Prostate gland (tissue), 2 donors: ENCODE measurements around the gene ACP1. TPM values are rescaled to one million over a fixed set of nuclear protein-coding genes. Genes with fewer than 3 reads are reported as not detected.

Source experiments
- DNase-seq: peaks from one replicate; pipeline ENCODE4 v3.0.0-alpha.2; 2019; ENCODE audit warnings: low spot score
- H3K27ac ChIP-seq, 2 donors: fragments of 200-600 bp; sonication (generic); 2 replicates each; pipeline ENCODE4 v1.5.1; 2017 to 2019
- H3K27me3 ChIP-seq: fragments of 200-600 bp; sonication (generic); replicated peaks from 2 replicates; pipeline ENCODE4 v1.5.1; 2019; ENCODE audit not compliant: insufficient read depth
- H3K36me3 ChIP-seq, 2 donors: fragments of 200-600 bp; sonication (generic); 1 replicate in 1 of 2; 2 replicates in 1 of 2; pipeline versions ENCODE4 v1.5.1 to v1.8.1; 2017 to 2019
- H3K4me1 ChIP-seq: fragments of 200-600 bp; sonication (generic); replicated peaks from 2 replicates; pipeline ENCODE4 v1.5.1; 2019
- H3K4me3 ChIP-seq, 2 donors: fragments of 200-600 bp; sonication (generic); 2 replicates each; pipeline ENCODE4 v1.5.1; 2017 to 2019
- H3K9me3 ChIP-seq: fragments of 200-600 bp; sonication (generic); 2 replicates; pipeline ENCODE4 v1.5.1; 2017
- CTCF ChIP-seq, 4 experiments: fragments of 200-600 bp in 2 of 4; fragments of 450-650 bp in 2 of 4; sonication (generic) in 2 of 4; IDR thresholded peaks; 1 replicate in 3 of 4; 2 replicates in 1 of 4; pipeline ENCODE4 v1.5.1; 2016 to 2019; ENCODE audit warnings: antibody characterized with exemption in 4 of 4, mild to moderate bottlenecking in 2 of 4, moderate library complexity in 2 of 4
- POLR2A ChIP-seq: fragments of 450-650 bp; IDR thresholded peaks from one replicate; pipeline ENCODE4 v1.6.1; 2016; ENCODE audit warnings: antibody characterized with exemption, mild to moderate bottlenecking
- POLR2AphosphoS5 ChIP-seq: sonication (generic); formaldehyde crosslinking; IDR thresholded peaks from one replicate; pipeline ENCODE4 v1.6.1; 2017; ENCODE audit warnings: antibody characterized with exemption
- WGBS: methylation state at CpG from one replicate; pipeline ENCODE4 v1.1.5; 2018; 5-methylcytosine and 5-hydroxymethylcytosine counted together
- intact Hi-C: fragments of 100-400 bp; cut with DNase I; formaldehyde crosslinking; loops from one replicate; pipeline ENCODE4 v1.14.2; 2022
- total RNA-seq, 2 donors: library from RNA; depleted of rRNA; stranded (reverse); fragments of >200 nt; gene quantifications; one replicate each; pipeline ENCODE4 v1.1.0, GENCODE V29; 2016

ACP1 gene
- total RNA-seq, 2 donors from 2014 or later: 96.9 to 116 TPM

- Histone ChIP-seq H3K9me3 (no peaks in the 10 kb centered on the region), H3K4me3 (no peak overlapping the region), H3K27ac (no peak overlapping the region), H3K4me1 (no peaks in the 10 kb centered on the region), H3K27me3 (no peaks in the 10 kb centered on the region), H3K36me3 (no peaks in the 10 kb centered on the region)
- no peak for DNase-seq
- TF ChIP-seq POLR2AphosphoS5 (no peak), POLR2A (no peak), CTCF (IDR thresholded peaks at IDR 0.05) (no peak)
- 94% methylated on average over 12 of the region's 12 CpGs for WGBS
- intact Hi-C loops: no loop called here
Observed at GRCh38 chr2:316381-316780, 51.6 kb downstream of the ACP1 start.

GRCh38 chr2:317501-318424 is 53.0 kb downstream of the ACP1 start:
- no peak for TF ChIP-seq CTCF (IDR thresholded peaks at IDR 0.05)
- no peak for TF ChIP-seq POLR2A
- TF ChIP-seq POLR2AphosphoS5: no peak

GRCh38 chr2:319059-319600 is 54.4 kb downstream of the ACP1 start:
- H3K4me3 ChIP-seq: no peak overlapping the region
- TF ChIP-seq POLR2AphosphoS5 (no peak), POLR2A (no peak), CTCF (IDR thresholded peaks at IDR 0.05) (no peak)
- H3K27ac ChIP-seq: no peak overlapping the region
- no peaks in the 10 kb centered on the region for H3K36me3 ChIP-seq
- H3K4me1 ChIP-seq: no peaks in the 10 kb centered on the region
- H3K27me3 ChIP-seq: no peaks in the 10 kb centered on the region
- 89% methylated on average over 34 of the region's 34 CpGs for WGBS
- no peak for DNase-seq
- intact Hi-C loops: no loop called here
- H3K9me3 ChIP-seq: no peaks in the 10 kb centered on the region

More at GRCh38 chr2:317501-318424, 53.0 kb downstream of the ACP1 start:
- Histone ChIP-seq H3K27ac (no peak overlapping the region), H3K4me1 (no peaks in the 10 kb centered on the region), H3K4me3 (no peak overlapping the region), H3K36me3 (no peaks in the 10 kb centered on the region), H3K9me3 (no peaks in the 10 kb centered on the region), H3K27me3 (no peaks in the 10 kb centered on the region)
- DNase-seq: no peak
- 77% methylated on average over 27 of the region's 27 CpGs for WGBS
- intact Hi-C loops: no loop called here

GRCh38 chr2:320561-320960 is 55.8 kb downstream of the ACP1 start:
- intact Hi-C loops: no loop called here
- no peak overlapping the region for H3K4me3 ChIP-seq
- WGBS: 91% methylated on average over 4 of the region's 4 CpGs

More at GRCh38 chr2:320561-320960, 55.8 kb downstream of the ACP1 start:
- Histone ChIP-seq H3K4me1 (no peaks in the 10 kb centered on the region), H3K9me3 (no peaks in the 10 kb centered on the region), H3K36me3 (no peaks in the 10 kb centered on the region), H3K27ac (no peak overlapping the region), H3K27me3 (no peaks in the 10 kb centered on the region)
- TF ChIP-seq POLR2AphosphoS5: no peak
- no peak for TF ChIP-seq CTCF (IDR thresholded peaks at IDR 0.05)
- DNase-seq: no peak
